Superior temporal gyrus (tissue), 1 donor: ENCODE results near the gene DYNC1H1.
A peak's percentile ranks its signal among the peaks of the same experiment; 100 is the strongest.

Experiments used
- DNase-seq: peaks from one replicate; pipeline ENCODE4 v3.0.0-alpha.2; 2016; ENCODE audit errors: extremely low spot score

DYNC1H1 gene

DNA sequence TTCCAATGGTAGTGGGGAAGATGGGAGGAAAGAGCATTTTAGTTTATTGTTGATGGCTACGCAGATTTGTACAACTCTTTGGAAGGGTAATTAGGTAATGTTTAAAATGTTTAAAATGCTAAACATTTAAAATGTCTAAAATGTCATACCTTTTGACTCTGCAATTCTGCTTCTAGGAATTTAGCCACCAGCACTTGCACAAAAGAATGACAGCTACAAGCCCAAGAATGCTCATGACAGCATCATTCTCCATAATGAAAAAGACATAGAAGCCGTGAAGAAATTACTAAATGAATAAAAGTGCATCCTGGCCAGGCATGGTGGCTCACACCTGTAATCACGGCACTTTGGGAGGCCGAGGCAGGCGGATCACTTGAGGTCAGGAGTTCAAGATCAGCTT, 19.9 kb upstream of the DYNC1H1 start:
- DNase-seq: no peak

DNA sequence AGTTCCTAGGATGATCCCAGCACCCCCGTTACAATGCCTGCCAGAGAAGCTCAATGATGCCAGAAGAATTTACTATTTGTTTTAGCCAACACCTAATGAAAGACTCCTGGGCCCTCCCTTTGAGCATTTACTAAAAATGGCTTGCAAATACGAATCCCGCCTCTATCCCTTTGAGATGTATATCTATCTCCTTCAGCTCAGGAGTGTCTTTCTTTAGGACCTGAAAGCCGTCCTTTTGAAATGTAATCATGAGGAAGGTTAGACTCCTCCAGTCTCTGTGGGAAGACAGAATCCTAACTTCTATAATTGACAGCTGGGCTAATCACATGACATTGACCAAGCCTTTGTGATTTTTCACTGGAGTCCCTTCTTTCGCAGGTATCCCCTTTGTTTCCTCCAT, 19.2 kb upstream of the DYNC1H1 start:
- DNase-seq: no peak

DNA sequence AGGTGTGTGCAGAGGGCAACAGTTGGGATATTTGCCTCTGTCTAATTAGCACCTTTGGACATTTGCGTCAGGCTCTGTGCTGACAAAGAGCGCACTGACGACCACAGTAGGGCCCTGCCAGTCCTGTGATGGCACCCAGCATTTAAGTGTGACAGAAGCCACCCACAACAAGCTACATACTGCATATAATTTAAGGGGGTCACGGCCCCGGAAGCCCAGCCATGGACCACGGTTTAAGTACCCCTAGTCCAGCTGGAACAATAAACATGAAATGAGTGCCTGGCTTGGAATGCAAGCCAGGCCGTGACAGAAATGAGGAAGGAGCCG, 16.8 kb upstream of the DYNC1H1 start:
- DNase-seq: peak; percentile 24

DNA sequence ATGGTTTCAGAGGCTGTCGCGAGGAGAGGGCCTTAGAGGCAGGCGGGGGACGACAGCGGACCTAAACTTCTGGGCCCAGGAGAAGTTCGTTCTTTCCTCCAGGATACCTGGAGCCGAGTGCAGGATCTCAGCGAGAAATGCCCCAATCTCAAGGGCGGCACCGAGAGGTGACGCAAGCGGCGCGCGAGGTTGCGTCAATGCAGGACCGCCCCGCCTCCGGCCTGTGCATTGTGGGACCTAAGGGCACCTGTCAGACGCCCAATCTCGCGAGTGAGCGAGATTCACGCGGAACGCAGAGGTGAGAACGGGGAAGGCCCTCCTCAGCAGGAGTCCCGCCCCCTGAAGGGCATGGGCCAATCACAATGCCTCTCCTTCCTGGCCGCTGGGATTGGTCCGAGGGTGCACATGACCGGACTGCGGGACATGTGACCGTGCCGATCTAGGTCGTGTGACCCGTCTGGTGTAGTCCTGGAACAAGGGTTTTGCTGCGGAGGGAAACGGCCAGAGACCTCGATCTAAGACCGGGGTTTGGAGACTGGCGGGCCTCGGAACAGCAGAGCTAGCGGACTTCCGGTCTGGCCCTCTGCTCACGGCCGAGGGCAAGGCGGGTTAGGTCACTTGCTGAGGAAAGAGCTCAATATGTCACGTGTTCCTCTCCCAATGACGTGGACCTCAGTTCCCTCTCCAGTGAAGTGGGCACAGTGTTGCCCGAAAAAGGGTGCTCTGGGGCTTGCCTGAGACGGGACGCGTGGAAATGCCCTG, 16.3 kb upstream of the DYNC1H1 start:
- peak; percentile 99 for DNase-seq

DNA sequence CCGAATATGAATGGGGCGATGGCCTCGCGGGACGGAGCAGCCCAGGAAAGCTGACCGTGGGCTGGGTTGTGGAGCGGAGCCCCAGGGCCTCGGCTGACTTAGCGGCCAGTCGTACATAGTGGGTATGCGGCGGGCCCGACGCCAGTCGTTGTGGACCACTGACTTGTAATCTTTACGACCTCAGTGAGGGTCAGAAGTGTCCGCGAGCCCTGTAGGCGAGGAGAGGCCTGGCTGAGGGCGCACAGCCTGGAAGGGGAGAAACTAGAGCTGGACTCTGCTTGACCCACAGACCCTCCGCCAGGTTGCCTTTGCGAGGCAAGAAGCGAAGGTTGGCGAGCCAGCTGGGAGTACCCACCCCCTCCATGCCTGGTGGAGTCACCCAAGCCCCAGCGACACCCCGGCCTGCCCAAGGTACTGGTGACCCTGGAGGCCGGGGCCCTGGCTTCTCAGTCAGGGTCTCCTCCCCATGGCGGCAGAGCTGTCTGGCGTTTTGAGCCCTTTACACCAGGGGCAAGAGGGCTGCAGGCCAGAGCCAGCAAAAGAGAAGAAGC, 15.6 kb upstream of the DYNC1H1 start:
- DNase-seq: no peak

DNA sequence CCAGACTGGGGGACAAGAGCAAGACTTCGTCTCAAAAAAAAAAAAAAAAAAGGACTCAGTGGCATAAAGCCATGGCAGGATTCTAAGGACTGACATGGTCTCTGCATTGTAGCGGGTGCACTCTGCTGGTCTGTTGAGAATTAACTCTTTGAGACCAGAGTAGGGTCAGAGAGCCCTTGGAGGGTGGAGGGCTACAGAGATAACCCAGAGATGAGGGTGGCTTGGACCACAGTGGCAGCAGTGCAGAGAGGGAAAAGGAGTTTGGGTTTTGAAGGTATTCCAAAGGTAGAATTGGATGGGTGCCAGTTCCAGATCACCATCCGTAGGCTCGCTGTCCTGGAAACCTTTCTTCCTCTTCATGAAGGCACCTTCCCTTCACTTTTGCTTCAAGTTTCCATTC, 14.3 kb upstream of the DYNC1H1 start:
- no peak for DNase-seq

DNA sequence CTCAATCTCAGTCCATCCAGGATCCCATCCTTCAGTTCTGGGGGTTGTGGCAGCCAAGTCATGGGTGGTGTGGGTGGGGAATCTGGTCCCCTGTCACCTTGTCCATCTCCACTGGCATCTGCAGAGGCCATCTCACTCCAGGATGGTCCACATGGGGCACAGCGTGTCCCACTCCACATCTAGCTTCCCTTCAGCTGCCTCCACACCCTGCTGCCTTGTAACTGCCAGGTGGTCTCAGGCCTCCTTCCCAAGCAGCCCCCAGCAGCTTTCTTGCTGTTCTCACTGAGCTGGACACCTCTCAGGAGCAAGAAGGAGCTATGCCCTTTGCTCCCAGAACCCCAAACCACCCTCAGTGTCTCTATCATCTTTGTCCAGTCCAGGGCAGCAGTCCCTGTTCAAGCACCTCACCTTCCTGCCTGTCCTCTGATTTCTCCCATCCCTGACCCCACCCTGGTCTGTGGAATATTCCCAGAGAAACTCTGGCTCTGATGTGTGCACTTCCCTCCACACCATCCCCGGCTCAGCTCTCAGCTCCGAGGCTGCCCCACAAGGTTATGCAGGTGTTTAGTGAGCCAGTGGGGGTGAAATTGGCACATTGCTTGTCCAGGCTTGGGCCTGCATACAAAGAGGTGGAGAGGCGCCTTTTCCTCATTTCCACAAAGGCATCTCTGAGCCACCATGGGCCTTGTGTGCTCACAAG, 13.7 kb upstream of the DYNC1H1 start:
- no peak for DNase-seq

DNA sequence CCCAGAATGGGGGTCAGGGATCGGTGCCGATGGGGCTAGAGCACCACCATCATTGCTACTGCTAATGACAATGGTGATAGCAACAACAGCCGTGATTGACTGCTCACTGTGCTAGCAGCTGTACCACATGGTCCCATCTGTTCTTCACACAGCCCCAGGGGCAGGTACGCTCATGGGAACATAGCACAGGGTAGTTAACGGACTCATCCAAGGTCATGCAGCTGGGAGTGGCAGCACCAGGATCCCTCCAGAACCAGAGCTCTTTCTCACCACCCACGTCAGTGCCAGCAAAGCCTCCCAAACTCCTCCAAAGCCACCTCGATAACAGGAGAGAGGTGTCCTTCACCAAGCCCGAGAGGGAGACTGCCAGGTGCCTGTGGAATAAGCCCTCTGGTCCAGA, 11.2 kb upstream of the DYNC1H1 start:
- no peak for DNase-seq

DNA sequence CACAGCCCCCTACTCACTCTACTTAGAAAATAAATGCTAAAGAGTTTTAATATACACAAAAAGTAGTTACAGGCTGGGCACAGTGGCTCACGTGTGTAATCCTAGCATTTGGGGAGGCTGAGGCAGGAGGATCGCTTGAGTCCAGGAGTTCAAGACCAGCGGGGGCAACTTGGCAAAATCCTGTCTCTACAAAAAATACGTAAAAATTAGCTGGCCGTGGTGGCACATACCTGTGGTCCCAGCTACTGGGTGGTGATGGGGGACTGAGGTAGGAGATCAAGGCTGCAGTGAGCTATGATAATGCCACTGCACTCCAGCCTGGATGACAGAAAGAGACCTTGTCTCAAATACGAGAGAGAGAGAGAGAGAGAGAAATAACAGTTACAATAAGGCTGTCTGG, 9.9 kb upstream of the DYNC1H1 start:
- no peak for DNase-seq

DNA sequence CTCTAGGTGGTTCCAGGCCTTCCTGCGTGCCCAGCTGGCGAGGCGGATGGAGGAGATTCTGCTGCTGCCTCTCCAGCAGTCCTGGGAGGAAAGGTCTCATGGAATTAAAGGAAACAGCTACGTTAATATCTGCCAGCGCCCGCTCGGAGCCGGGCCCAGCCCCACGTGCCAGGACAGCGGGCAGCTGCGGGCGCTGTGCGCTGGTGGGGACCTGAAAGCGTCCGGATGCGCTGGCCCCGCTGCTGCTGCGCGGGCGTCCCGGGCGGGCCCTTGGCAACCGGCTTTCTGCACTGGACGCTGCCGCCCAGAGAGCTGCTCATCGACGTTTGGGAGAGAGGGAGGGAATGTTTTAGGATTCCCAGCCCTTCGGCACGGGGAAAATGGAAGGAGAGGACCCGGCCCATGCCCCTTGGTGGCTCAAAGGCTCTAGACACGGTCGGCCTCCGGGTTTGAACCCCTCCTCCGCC, 8.6 kb upstream of the DYNC1H1 start:
- DNase-seq: no peak

DNA sequence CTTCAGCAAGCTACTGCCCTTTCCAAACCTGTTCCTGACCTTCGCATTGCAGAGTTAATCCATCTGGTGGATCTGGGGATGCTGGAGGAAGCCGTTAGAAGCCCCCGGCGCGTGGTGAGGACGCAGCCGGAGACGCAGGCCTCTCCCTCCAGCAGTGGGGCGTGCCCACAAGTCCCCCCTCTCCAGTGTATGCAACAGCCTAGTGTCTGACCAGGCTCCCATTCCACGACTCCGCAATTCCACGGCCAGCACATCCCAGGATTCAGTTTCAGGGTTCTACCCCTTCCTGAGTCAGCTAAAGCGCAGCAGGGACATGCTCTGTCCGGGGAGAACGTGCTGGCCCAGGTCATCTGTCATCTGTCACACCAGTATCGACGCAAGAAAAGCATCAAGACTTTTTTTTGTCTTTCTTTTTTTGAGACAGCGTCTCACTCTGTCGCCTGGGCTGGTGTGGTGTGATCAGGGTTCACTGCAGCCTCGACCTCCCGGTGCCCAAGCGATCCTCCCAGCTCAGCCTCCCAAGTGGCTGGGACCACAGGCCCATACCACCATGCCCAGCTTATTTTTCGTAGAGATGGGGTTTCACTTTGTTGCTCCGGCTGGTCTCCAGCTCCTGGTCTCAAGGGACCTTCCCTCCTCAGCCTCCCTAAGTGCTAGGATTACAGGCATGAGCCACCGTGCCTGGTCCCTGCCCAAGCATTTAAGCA, 8.0 kb upstream of the DYNC1H1 start:
- DNase-seq: no peak

DNA sequence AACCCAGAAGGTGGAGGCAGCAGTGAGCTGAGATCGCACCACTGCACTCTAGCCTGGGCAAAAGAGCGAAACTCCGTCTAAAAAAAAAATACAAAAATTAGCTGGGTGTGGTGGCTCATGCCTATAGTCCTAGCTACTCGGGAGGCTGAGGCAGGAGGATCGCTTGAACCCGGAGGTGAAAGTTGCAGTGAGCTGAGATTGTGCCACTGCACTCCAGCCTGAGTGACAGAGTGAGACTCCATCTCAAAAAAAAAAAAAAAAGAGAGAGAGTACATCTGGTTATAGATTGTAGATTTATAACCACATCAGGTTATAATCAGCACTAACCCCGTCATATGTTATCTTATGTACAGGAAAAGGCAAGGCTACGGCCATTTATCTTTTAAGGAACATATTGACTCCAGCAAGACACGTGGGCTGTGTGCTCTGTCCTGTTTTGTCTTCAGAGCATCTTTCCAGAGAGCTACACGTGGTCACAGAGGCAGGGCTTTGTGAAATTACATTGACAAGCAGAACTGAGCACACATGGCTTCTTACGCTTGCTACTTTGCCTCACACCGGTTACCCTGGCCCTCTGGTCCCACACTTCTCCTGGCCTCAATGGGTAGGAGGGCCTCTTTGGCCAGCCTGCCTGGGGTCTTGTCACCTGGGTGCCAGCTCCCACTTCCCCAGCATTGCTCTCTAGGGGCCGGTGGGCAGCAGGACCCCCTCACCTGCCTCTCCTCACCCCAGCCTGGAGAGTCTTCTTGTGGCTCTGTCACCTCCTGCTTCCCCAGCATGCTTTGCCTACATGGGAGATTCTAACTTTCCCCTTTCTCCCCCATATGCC, 6.8 kb upstream of the DYNC1H1 start:
- DNase-seq: no peak

DNA sequence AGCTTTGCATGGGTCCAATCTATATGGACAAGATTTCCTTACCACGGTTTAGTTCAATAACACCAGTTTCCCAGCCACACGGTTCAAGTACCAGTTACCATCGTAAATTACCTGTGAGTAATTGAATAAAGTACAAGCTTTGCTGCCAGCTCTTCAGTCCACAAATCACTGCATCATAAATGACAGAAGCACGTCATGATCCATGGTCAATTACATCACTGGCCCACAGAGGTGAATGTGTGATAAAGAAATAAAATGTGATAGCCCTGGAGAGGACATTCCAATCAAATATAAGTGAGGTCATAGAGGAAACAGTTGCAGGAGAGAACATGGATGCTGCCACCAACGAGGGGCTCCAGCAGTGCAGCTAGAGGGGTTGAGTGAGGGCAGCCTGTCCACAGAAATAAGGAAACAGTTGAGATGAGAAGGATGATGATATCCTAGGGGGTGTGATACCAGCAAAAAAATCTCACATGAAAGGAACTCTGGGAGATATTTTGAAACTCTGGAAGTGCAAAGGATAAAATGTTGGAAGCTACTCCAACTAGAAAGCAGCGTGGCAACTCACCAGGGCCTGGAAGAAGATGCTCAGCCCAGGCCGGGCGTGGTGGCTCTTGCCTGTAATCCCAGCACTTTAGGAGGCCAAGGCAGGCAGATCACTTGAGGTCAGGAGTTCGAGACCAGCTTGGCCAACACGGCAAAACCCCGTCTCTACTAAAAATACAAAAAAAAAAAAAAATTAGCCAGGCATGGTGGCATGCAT, 5.8 kb upstream of the DYNC1H1 start:
- no peak for DNase-seq

DNA sequence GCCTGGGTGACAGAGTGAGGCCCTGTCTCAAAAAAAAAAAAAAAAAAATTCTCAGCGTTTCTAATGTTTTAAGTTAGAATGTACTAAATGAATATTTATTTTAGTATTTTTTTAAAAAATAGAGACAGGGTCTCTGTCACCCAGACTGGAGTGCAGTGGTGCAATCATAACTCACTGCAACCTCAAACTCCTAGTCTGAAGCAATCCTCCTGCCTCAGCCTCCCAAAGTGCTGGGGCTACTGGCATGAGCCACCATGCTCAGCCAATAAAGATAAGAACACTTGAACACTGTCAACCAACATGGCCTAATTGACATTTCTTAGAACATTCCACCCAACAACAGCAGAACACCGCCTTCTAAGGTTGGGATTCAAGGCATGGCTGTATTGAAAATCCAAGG, 5.1 kb upstream of the DYNC1H1 start:
- no peak for DNase-seq

DNA sequence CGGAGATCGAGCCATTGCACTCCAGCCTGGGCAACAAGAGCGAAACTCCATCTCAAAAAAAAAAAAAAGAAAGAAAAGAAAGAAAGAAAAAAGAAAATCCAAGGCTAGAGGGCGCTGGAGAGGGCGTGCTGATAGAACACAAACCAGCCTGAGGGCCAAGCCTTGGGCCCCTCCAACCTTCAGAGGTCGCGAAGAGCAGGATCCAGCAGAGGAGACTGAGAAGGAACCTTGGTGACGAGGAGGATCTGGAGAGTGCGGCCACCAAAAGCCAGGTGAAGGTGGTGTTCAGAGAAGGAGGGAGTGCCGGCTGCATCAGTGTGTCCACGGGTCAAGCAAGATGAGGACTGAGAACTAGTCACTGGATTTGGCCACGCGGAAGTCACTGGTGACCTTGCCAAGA, 4.1 kb upstream of the DYNC1H1 start:
- no peak for DNase-seq

DNA sequence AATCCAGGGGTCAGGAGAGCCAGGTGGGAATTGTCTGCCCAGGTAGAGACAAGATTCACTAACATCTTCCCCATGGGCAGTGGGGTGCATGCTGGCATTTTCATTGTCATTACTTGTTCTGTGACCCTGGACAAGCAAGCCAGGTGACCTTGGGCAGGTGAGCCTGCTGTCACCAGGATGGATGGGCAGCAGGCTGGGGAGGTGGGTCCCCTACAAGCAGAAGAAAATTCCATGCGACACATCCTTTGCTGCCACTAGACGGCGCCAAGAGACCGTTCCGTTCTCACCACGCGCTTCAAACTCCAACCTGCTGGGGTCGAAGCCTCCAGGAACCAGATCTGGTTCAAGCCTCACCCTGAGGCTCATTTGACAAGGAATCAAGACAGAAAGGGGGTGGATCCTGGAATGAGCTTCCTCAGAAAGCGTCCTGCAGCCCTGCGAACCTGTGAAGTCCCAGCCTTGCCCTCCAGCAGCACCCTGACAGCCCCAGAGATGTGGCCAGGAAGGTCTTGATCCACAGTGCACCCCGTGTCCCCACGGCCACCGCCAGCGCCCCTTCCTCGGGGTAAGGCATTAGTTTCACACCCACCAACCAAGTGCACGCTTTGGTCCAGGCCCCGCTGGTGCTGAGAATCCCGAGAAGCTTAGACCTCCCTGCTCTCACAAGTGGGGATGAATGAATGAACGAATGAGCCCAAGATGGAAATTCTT, 3.2 kb upstream of the DYNC1H1 start:
- DNase-seq: peak; percentile 80

DNA sequence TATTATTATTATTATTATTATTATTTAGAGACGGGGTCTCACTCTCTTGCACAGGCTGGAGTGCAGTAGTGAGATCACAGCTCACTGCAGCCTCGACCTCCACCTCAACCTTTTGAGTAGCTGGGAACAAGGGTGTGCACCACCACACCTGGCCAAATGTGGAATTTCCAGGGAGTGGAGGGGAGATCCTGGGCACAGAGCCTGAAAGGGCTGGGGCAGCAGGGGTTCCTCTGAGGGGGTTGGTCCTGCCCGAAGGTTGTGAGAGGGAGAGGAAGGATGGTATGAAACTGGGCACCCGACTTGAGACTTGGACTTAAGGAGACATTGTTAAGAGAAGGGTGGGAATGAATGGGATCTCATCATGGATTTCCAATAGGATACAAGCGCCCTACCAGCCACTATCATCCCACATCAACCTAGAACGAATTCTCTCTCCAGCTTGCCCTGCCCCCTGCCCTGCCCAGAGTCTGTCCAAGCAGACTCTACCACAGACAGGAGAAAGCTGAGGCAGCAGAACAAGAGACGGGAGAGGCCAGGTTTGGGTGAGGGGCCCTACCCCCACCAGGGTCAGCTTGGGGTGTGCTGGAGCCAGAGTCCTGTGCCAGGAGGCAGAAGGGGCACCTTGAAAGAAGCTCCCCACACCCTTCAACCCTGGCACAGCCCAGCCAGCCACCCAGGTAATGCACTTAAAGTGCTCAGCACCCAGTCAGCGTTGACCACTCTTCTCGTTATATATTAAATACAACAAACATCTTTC, 2.4 kb upstream of the DYNC1H1 start:
- no peak for DNase-seq

DNA sequence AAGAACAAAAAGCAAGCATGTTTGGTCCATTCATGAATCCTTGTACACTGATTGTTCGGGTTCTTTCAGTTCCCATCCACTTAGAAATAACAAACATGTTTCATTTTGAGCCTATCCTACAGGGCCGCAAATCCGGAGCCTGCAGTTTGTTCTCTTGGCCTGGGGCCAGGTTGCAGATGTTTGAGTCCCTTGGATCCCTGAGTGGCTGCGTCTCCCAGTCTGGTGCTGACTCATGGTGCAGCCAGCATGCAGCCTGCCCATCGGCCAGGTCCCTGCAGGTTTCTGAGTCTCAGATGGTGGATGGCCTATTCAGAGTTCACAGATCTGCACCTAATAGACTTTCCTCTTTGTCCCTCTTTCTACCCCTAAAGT, 1.9 kb upstream of the DYNC1H1 start:
- peak; percentile 73 for DNase-seq

DNA sequence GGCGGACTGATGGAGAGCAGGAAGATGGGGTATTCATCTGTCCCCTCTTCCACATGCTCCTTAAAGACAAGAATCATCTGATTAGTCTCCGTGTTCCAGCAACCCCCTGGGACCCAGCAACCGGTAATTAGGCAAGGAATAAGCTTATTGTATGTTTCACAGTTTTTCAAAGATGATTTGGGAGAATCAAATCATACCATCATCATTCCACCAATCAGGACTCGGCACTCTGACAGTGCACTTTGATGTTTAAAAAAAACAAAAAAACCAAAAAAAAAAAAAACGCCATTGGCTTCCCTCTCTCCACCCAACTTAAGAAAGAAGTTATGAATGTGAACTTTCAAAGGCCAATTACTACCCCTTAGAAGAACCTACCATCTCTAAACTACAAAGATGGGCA, 1.3 kb upstream of the DYNC1H1 start:
- peak; percentile 45 for DNase-seq
